BLaER1 (cell line): ENCODE results near the gene VPS26C.
"Not testable (repeated sequence)": the region's sequence is repeated elsewhere in the genome, so short reads cannot be mapped to it uniquely, and the experiment has no call there.

Experiments used
- H3K27ac ChIP-seq: shearing (Covaris generic); formaldehyde crosslinking; 2 replicates; pipeline ENCODE4 v1.8.1; 2022
- H3K27me3 ChIP-seq: shearing (Covaris generic); formaldehyde crosslinking; 2 replicates; pipeline ENCODE4 v1.8.1; 2022
- H3K36me3 ChIP-seq: shearing (Covaris generic); formaldehyde crosslinking; 2 replicates; pipeline ENCODE4 v1.8.1; 2022
- H3K4me1 ChIP-seq: shearing (Covaris generic); formaldehyde crosslinking; 2 replicates; pipeline ENCODE4 v1.8.1; 2022
- H3K4me2 ChIP-seq: shearing (Covaris generic); formaldehyde crosslinking; 2 replicates; pipeline ENCODE4 v1.8.1; 2022
- H3K4me3 ChIP-seq: shearing (Covaris generic); formaldehyde crosslinking; 2 replicates; pipeline ENCODE4 v1.8.1; 2022
- H3K9ac ChIP-seq: shearing (Covaris generic); formaldehyde crosslinking; 2 replicates; pipeline ENCODE4 v1.8.1; 2022
- H3K9me3 ChIP-seq: shearing (Covaris generic); formaldehyde crosslinking; 2 replicates; pipeline ENCODE4 v1.8.1; 2022
- H4K20me1 ChIP-seq: shearing (Covaris generic); formaldehyde crosslinking; 2 replicates; pipeline ENCODE4 v1.8.1; 2022
- Cebpa-rat ChIP-seq: shearing (Covaris generic); IDR thresholded peaks from 2 replicates; pipeline ENCODE4 v1.8.1; 2022

Gene VPS26C

DNA sequence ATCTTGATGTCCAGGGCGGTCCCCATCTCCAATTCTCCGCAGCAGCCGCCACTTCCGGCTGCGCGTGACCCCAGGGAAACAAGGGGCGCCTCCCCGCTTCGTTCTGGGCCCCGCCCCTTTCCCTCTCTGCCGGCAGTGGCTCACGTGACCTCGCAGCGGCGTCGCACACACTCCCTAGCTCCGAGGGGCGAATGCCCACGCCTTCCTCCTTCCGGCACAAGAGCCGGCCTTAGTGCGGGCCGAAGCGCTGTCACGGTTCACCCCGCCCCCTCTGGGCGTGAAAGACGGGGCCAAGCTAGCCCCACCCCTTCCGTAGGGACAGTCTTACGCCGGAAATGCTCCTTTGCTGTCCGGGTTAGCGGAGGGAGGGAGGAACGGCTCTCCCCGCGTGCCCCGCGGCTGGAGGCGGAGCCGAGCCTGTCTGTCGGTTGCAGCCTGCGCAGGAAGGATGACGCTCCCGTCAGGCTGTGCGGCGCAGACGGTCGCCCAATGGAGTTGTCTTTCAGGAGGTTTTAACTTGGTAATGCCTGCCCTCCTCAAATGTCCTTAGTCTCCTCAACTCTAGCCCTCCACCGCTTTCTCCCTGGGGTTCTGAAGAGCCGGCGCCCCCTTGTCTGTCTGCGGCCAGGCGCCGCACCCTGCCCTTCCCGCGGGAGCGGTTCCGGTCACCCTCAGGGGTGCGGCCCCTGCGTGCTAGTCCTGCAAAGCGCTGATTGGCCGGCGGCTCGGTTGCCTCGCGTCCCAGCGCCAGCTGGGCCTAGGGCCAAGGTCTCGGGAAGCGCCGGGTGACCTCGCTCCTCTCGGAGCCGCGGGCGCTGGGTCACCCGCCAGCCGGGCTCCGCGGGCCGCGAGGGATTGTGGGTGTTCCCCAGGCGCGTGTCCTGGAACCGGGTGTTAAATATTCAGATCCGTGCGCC is at the start of gene VPS26C:
Gene VPS26C (minus strand): TSS at position 66 of the 917 bp plus-strand sequence. CDS start 40 bp downstream, at position 26.
- Histone ChIP-seq H3K9ac (peak within 1 kb of the TSS; percentile 93), H3K4me1 (peaks cover 31% of the 10 kb centered on the region), H3K36me3 (0 out of 2 replicates have a peak, but pooled peaks cover 6% of the 10 kb centered on the region), H3K27ac (peak within 1 kb of the TSS; percentile 97), H4K20me1 (no peaks in the 10 kb centered on the region; the same call in 1 of the 2 replicates), H3K27me3 (no peaks in the 10 kb centered on the region), H3K4me2 (peak within 1 kb of the TSS; percentile 78), H3K4me3 (peak within 1 kb of the TSS; percentile 81), H3K9me3 (no peaks in the 10 kb centered on the region)
- no peak for TF ChIP-seq Cebpa-rat

DNA sequence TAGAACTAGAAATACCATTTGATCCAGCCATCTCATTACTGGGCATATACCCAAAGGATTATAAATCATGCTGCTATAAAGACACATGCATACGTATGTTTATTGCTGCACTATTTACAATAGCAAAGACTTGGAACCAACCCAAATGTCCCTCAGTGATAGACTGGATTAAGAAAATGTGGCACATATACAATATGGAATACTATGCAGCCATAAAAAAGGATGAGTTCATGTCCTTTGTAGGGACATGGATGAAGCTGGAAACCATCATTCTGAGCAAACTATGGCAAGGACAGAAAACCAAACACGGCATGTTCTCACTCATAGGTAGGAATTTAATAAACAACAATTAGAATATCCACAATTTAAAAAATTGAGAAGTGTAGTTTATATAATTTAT is 48.9 kb upstream of the VPS26C start:
- H3K9ac ChIP-seq, H3K27ac ChIP-seq, H3K27me3 ChIP-seq, H3K4me2 ChIP-seq, H4K20me1 ChIP-seq, H3K36me3 ChIP-seq, H3K4me1 ChIP-seq, H3K4me3 ChIP-seq: not testable (repeated sequence)
- peaks cover 38% of the 10 kb centered on the region for H3K9me3 ChIP-seq

DNA sequence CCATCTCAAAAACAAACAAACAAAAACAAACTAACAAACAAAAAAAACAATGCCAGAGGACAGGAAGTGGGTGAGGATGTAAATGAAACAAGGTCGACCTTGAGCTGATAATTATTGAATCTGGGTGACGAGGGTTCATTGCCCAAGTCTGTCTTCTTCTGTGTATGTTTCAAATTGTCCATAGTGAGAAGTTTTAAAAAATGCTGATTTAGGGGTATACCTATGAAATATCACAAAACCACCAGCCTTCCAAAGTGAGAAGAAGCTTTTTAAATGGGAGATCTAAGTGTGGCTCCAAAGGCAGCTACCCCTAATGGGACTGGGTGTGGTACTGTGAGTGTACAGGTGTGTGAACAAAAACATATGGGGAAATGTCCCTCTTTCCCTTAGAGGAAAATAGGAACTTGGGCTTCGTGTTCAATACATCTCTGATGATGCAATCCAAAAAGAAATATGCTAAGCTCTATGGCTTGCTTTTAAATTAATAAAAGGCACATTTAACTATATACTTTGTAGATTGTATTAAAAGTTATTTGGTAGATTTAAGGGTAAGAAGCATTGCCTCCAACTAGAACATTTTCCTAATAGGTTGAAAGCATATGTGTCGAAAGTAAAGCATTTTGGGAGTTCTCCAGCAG is 33.1 kb upstream of the VPS26C start:
- no peaks in the 10 kb centered on the region for H3K9me3 ChIP-seq
- no peak overlapping the region for H3K4me2 ChIP-seq
- H3K27me3 ChIP-seq, result no peaks in the 10 kb centered on the region
- H3K27ac ChIP-seq, result no peak overlapping the region
- no peak overlapping the region for H3K9ac ChIP-seq
- no peaks in the 10 kb centered on the region for H3K4me1 ChIP-seq
- TF ChIP-seq Cebpa-rat, result no peak
- H3K36me3 ChIP-seq, result no peaks in the 10 kb centered on the region
- no peaks in the 10 kb centered on the region for H4K20me1 ChIP-seq
- H3K4me3 ChIP-seq, result no peak overlapping the region

DNA sequence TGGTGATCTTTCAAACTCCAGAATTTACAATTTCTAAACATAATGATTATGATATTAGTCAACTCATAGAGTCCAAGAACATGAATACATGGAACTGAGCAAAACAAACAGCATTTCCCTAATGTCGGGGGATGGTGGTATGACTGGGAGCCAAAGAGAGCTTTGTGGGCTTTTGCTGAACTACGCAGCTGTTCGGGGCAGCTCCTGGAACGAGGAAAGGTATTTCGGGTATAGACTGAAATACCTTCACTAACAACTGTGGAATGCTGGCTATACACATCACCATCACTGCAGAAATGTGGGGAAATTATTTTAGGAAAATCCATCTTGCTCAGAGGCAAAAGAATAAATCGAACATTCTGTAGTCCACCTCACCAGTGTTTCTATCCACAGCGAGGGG is 30.2 kb upstream of the VPS26C start:
- TF ChIP-seq Cebpa-rat, result no peak
- Histone ChIP-seq H3K4me1 (no peaks in the 10 kb centered on the region), H3K4me2 (no peak overlapping the region), H3K27me3 (no peaks in the 10 kb centered on the region), H3K4me3 (no peak overlapping the region), H3K9ac (no peak overlapping the region), H3K36me3 (no peaks in the 10 kb centered on the region), H4K20me1 (no peaks in the 10 kb centered on the region), H3K9me3 (no peaks in the 10 kb centered on the region), H3K27ac (no peak overlapping the region)

DNA sequence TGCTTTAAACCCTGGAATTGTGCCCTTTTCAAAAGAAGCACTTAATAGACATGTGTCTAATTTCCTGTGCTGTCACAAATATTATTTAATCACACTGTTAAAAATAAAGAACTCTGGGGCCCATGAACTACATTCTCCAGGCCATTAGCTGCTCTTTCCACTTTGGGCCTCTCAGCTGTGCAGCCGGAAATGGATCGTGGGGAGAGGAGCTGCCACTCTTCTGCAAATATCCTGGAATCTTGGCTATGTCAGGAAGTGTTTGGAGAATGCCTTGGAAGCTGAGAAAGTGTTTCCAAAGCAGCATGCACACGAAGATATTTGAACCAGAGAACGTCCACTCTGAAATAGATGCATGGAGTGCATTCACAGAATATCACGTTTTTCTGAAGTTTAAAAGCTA is 27.5 kb upstream of the VPS26C start:
- Histone ChIP-seq H3K4me2 (no peak overlapping the region), H4K20me1 (no peaks in the 10 kb centered on the region), H3K27me3 (no peaks in the 10 kb centered on the region), H3K4me3 (no peak overlapping the region), H3K9me3 (no peaks in the 10 kb centered on the region), H3K27ac (no peak overlapping the region), H3K4me1 (no peaks in the 10 kb centered on the region), H3K9ac (no peak overlapping the region), H3K36me3 (no peaks in the 10 kb centered on the region)
- no peak for TF ChIP-seq Cebpa-rat

DNA sequence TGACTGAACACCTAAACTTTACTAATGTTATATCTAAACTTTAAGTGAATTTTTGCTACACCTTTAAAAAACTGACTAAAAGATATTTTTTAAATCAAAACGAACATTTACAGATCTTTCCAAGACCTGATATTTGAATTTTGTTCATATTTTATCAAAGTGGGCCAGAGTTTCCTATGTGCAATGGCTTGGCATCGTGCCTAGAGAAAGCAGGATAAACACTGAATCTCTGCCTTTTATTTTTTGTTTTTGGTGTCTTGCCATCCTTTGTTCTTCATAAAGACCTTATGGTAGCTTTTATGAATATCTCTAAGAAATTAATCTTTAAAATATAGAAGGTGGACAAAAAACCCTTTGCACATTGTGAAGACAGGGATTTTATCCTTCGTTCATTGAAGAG is 25.8 kb upstream of the VPS26C start:
- TF ChIP-seq Cebpa-rat, result no peak
- no peak overlapping the region for H3K27ac ChIP-seq

DNA sequence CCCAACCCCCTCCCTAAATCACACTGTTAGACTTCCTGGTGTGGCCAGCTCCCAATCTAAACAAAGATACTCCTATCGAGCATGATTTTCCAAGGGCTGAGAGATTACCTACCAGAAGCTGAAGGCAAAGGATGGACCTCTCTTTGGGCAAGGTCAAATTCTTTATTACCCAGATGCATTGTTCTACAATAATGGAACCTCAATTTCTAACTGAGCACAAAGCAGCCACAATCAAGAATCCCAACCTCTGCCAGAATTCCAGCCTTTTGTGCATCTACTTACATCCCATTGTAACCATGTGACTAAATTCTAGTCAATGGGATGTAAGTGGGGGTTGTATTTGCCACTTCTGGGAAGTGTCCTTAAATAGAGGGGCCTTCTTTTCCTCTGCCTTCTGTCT is 24.9 kb upstream of the VPS26C start:
- TF ChIP-seq Cebpa-rat, result no peak
- H3K9ac ChIP-seq, result no peak overlapping the region
- H3K36me3 ChIP-seq, result no peaks in the 10 kb centered on the region
- no peaks in the 10 kb centered on the region for H3K9me3 ChIP-seq
- no peak overlapping the region for H3K4me3 ChIP-seq
- no peaks in the 10 kb centered on the region for H4K20me1 ChIP-seq
- no peaks in the 10 kb centered on the region for H3K27me3 ChIP-seq
- no peaks in the 10 kb centered on the region for H3K4me1 ChIP-seq
- H3K27ac ChIP-seq, result no peak overlapping the region
- no peak overlapping the region for H3K4me2 ChIP-seq

More for the DNA sequence above, 25.8 kb upstream of the VPS26C start:
- Histone ChIP-seq H3K36me3 (no peaks in the 10 kb centered on the region), H3K4me1 (no peaks in the 10 kb centered on the region), H3K9ac (no peak overlapping the region), H3K4me2 (no peak overlapping the region), H3K9me3 (no peaks in the 10 kb centered on the region), H3K4me3 (no peak overlapping the region), H4K20me1 (no peaks in the 10 kb centered on the region), H3K27me3 (no peaks in the 10 kb centered on the region)

DNA sequence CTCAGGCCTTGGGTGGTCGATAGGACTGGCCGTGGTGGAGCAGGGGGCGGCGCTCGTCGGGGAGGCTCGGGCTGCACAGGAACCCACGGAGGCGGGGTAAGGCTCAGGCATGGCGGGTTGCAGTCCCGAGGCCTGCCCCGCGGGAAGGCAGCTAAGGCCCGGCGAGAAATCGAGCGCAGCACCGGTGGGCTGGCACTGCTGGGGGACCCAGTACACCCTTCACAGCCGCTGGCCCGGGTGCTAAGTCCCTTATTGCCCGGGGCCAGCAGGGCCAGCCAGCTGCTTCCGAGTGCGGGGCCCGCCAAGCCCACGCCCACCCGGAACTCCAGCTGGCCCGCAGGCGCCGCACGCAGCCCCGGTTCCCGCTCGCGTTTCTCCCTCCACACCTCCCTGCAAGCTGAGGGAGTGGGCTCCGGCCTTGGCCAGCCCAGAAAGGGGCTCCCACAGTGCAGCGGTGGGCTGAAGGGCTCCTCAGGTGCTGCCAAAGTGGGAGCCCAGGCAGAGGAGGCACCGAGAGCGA is 16.1 kb upstream of the VPS26C start:
- H3K9me3 ChIP-seq, H3K36me3 ChIP-seq, H4K20me1 ChIP-seq, H3K27ac ChIP-seq, H3K4me2 ChIP-seq, H3K9ac ChIP-seq, H3K27me3 ChIP-seq, H3K4me1 ChIP-seq, H3K4me3 ChIP-seq: not testable (repeated sequence)

DNA sequence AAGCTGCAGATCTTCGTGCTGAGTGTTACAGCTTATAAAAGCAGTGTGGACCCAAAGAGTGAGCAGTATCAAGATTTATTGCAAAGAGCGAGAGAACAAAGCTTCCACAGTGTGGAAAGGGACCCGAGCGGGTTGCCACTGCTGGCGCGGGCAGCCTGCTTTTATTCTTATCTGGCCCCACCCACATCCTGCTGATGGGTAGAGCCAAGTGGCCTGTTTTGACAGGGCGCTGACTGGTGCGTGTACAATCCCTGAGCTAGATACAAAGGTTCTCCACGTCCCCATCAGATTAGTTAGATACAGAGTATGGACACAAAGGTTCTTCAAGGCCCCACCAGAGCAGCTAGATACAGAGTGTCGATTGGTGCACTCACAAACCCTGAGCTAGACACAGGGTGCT is 15.5 kb upstream of the VPS26C start:
- H3K4me3 ChIP-seq, H3K4me2 ChIP-seq, H3K4me1 ChIP-seq, H3K9me3 ChIP-seq, H4K20me1 ChIP-seq, H3K36me3 ChIP-seq, H3K27me3 ChIP-seq, H3K9ac ChIP-seq, H3K27ac ChIP-seq: not testable (repeated sequence)

DNA sequence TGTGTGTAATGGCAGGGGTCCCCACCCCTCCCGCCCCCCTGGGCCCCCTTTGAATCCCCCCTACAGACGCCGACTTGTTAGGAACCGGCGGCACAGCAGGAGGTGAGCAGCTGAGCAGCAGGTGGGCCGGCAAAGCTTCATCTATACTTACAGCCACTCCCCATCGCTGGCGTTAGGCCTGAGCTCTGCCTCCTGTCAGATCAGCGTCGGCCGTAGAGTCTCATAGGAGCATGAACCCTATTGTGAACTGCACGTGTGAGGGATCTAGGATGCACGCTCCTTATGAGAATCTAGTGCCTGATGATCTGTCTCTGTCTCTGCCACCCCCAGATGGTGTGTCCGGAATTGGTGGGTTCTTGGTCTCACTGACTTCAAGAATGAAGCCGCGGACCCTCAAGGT is 14.9 kb upstream of the VPS26C start:
- Histone ChIP-seq H3K4me3 (no peak overlapping the region), H3K4me2 (no peak overlapping the region)

More for the DNA sequence above, 14.9 kb upstream of the VPS26C start:
- no peak for TF ChIP-seq Cebpa-rat
- Histone ChIP-seq H3K27me3 (no peaks in the 10 kb centered on the region), H3K9me3 (peaks cover 5% of the 10 kb centered on the region), H3K9ac (no peak overlapping the region), H3K36me3 (no peaks in the 10 kb centered on the region), H3K27ac (no peak overlapping the region), H4K20me1 (no peaks in the 10 kb centered on the region), H3K4me1 (no peaks in the 10 kb centered on the region)
